HL-60 (cell line): Measurements from ENCODE around the gene FEV.

Source experiments
- CTCF ChIP-seq: IDR thresholded peaks from one replicate; pipeline ENCODE4 v1.5.1; 2011; ENCODE audit warnings: low read length, control low read depth, inconsistent platforms; ENCODE audit not compliant: insufficient read depth
- POLR2AphosphoS5 ChIP-seq: IDR thresholded peaks from 2 replicates; pipeline ENCODE4 v1.6.1; 2012; ENCODE audit warnings: low read depth

GRCh38 chr2:218970894-218971293, 14.1 kb downstream of the FEV start:
- no peak for TF ChIP-seq POLR2AphosphoS5
- TF ChIP-seq CTCF = no peak
